Activated CD8-positive, alpha-beta memory T cell treated with anti-CD3 and anti-CD28 coated beads, Interleukin-2, amount 10 ng/mL, durations not matched to agents 7 days and 5 days (primary cell): ENCODE measurements around the gene HHAT. TPM values are rescaled to one million over a fixed set of nuclear protein-coding genes. Genes with fewer than 3 reads are reported as not detected.
A peak's percentile ranks its signal among the peaks of the same experiment; 100 is the strongest.

Experiments
- ATAC-seq: fragments of 150-1000 bp; cut with Tn5 transposase; one replicate; pipeline ENCODE4 v1.10.0; 2021; ENCODE audit warnings: moderate library complexity
- CTCF ChIA-PET: fragments of 350-600 bp; sonication (Branson Sonifier 250); formaldehyde crosslinking; loops from one replicate; lab custom pipeline; 2021; ENCODE audit warnings: antibody characterized with exemption; lab: Charles Lee
- DNase-seq: peaks from one replicate; pipeline ENCODE4 v3.0.0-alpha.2; 2020
- H3K27ac Mint-ChIP-seq: one replicate; pipeline ENCODE4 v1.8.0; 2021; ENCODE audit warnings: mild to moderate bottlenecking, mixed read lengths
- H3K27me3 Mint-ChIP-seq: one replicate; pipeline ENCODE4 v1.8.0; 2021; ENCODE audit warnings: mixed read lengths
- H3K36me3 Mint-ChIP-seq: one replicate; pipeline ENCODE4 v1.8.0; 2021; ENCODE audit warnings: mild to moderate bottlenecking, mixed read lengths
- H3K4me1 Mint-ChIP-seq: one replicate; pipeline ENCODE4 v1.8.0; 2021; ENCODE audit warnings: mixed read lengths
- H3K4me3 Mint-ChIP-seq: one replicate; pipeline ENCODE4 v1.8.0; 2021; ENCODE audit warnings: mild to moderate bottlenecking, moderate library complexity, mixed read lengths
- H3K9me3 Mint-ChIP-seq: one replicate; pipeline ENCODE4 v1.8.0; 2022; ENCODE audit warnings: low read depth, mixed read lengths
- total RNA-seq, 2 experiments: library from RNA; stranded (reverse); gene quantifications; one replicate each; pipeline ENCODE4 v1.2.3, GENCODE V29; 2021

HHAT gene
- total RNA-seq, 2 experiments from 2014 or later, result 0.23 to 0.64 TPM

GRCh38 chr1:210371916-210372315 is 43.2 kb downstream of the HHAT start:
- DNase-seq, result no peak
- Mint-ChIP-seq H3K4me1 (peaks cover 17% of the 10 kb centered on the region), H3K4me3 (no peak overlapping the region), H3K9me3 (no peaks in the 10 kb centered on the region), H3K36me3 (no peaks in the 10 kb centered on the region), H3K27me3 (peaks cover 2% of the 10 kb centered on the region), H3K27ac (no peak overlapping the region)
- no peak for ATAC-seq
- CTCF ChIA-PET, result interaction anchor here (1.1 kb wide), 1 partner anchor 16 kb away, joined by 3 read pairs; no protein-coding TSS in a partner anchor

- DNase-seq, result no peak
- ATAC-seq, result no peak
- Mint-ChIP-seq H3K36me3 (no peaks in the 10 kb centered on the region), H3K4me1 (peaks cover 17% of the 10 kb centered on the region), H3K27me3 (peaks cover 3% of the 10 kb centered on the region), H3K4me3 (no peak overlapping the region), H3K9me3 (no peaks in the 10 kb centered on the region), H3K27ac (no peak overlapping the region)
- CTCF ChIA-PET, result interaction anchor here (1.1 to 2.2 kb wide), 2 partner anchors 16 to 39 kb away, joined by 3 to 14 read pairs; no protein-coding TSS in a partner anchor
Measured at GRCh38 chr1:210372491-210372890, 43.8 kb downstream of the HHAT start.

- Mint-ChIP-seq H3K4me3 (no peak overlapping the region), H3K9me3 (no peaks in the 10 kb centered on the region), H3K27ac (peak overlapping the region; percentile 1), H3K27me3 (peaks cover 6% of the 10 kb centered on the region), H3K4me1 (peaks cover 17% of the 10 kb centered on the region), H3K36me3 (no peaks in the 10 kb centered on the region)
- DNase-seq (no peak), ATAC-seq (peak; percentile 24)
- CTCF ChIA-PET, result interaction anchor here (1.2 to 2.6 kb wide), 7 partner anchors 12 to 40 kb away, joined by 3 to 27 read pairs (median 12); no protein-coding TSS in a partner anchor
Measured at GRCh38 chr1:210372931-210373627, 44.4 kb downstream of the HHAT start.

- ATAC-seq (no peak), DNase-seq (no peak)
- peak overlapping the region; percentile 80 for H3K27ac Mint-ChIP-seq
- no peaks in the 10 kb centered on the region for H3K36me3 Mint-ChIP-seq
- H3K4me1 Mint-ChIP-seq, result peaks cover 17% of the 10 kb centered on the region
- CTCF ChIA-PET, result interaction anchor here (1.2 to 2.6 kb wide), 8 partner anchors 11 to 119 kb away, joined by 3 to 27 read pairs (median 10); no protein-coding TSS in a partner anchor
- H3K27me3 Mint-ChIP-seq, result peaks cover 6% of the 10 kb centered on the region
- no peak overlapping the region for H3K4me3 Mint-ChIP-seq
- no peaks in the 10 kb centered on the region for H3K9me3 Mint-ChIP-seq
Measured at GRCh38 chr1:210373628-210373877, 44.9 kb downstream of the HHAT start.

- CTCF ChIA-PET, result interaction anchor here (0.6 to 2.6 kb wide), 18 partner anchors 11 to 550 kb away, joined by 3 to 27 read pairs (median 4); no protein-coding TSS in a partner anchor
- DNase-seq (peak; percentile 85), ATAC-seq (peak; percentile 79)
- H3K9me3 Mint-ChIP-seq, result no peaks in the 10 kb centered on the region
- H3K4me1 Mint-ChIP-seq, result peaks cover 17% of the 10 kb centered on the region
- no peak overlapping the region for H3K4me3 Mint-ChIP-seq
- H3K27me3 Mint-ChIP-seq, result peaks cover 6% of the 10 kb centered on the region
- peak overlapping the region; percentile 80 for H3K27ac Mint-ChIP-seq
- no peaks in the 10 kb centered on the region for H3K36me3 Mint-ChIP-seq
Measured at GRCh38 chr1:210373878-210374599, 45.3 kb downstream of the HHAT start.

GRCh38 chr1:210374600-210374953 is 45.9 kb downstream of the HHAT start:
- Mint-ChIP-seq H3K4me1 (peaks cover 17% of the 10 kb centered on the region), H3K9me3 (no peaks in the 10 kb centered on the region), H3K27ac (peak overlapping the region; percentile 80), H3K27me3 (peaks cover 6% of the 10 kb centered on the region), H3K4me3 (no peak overlapping the region), H3K36me3 (no peaks in the 10 kb centered on the region)
- no peak for DNase-seq
- no peak for ATAC-seq
- CTCF ChIA-PET, result interaction anchor here (0.8 to 2.6 kb wide), 18 partner anchors 10 to 759 kb away, joined by 3 to 27 read pairs (median 4); partner anchors contain the start of gene KCNH1

- peaks cover 6% of the 10 kb centered on the region for H3K27me3 Mint-ChIP-seq
- H3K27ac Mint-ChIP-seq, result no peak overlapping the region
- peaks cover 17% of the 10 kb centered on the region for H3K4me1 Mint-ChIP-seq
- no peak for ATAC-seq
- CTCF ChIA-PET, result interaction anchor here (1.3 to 1.7 kb wide), 2 partner anchors 23 to 24 kb away, joined by 3 to 4 read pairs; no protein-coding TSS in a partner anchor
- H3K36me3 Mint-ChIP-seq, result no peaks in the 10 kb centered on the region
- no peak overlapping the region for H3K4me3 Mint-ChIP-seq
- DNase-seq, result no peak
- no peaks in the 10 kb centered on the region for H3K9me3 Mint-ChIP-seq
Measured at GRCh38 chr1:210376836-210377372, 48.2 kb downstream of the HHAT start.

- CTCF ChIA-PET, result interaction anchor here (1.4 kb wide), 1 partner anchor 12 kb away, joined by 3 read pairs; no protein-coding TSS in a partner anchor
- no peaks in the 10 kb centered on the region for H3K9me3 Mint-ChIP-seq
- no peak overlapping the region for H3K4me3 Mint-ChIP-seq
- peaks cover 17% of the 10 kb centered on the region for H3K4me1 Mint-ChIP-seq
- ATAC-seq (no peak), DNase-seq (no peak)
- no peaks in the 10 kb centered on the region for H3K36me3 Mint-ChIP-seq
- H3K27me3 Mint-ChIP-seq, result peaks cover 6% of the 10 kb centered on the region
- H3K27ac Mint-ChIP-seq, result no peak overlapping the region
Measured at GRCh38 chr1:210377731-210378333, 49.1 kb downstream of the HHAT start.

GRCh38 chr1:210378736-210379135 is 50.0 kb downstream of the HHAT start:
- CTCF ChIA-PET, result interaction anchor here (1.3 to 1.4 kb wide), 3 partner anchors 10 to 21 kb away, joined by 3 to 4 read pairs (median 3); no protein-coding TSS in a partner anchor
- peaks cover 6% of the 10 kb centered on the region for H3K27me3 Mint-ChIP-seq
- no peak overlapping the region for H3K4me3 Mint-ChIP-seq
- no peaks in the 10 kb centered on the region for H3K36me3 Mint-ChIP-seq
- H3K9me3 Mint-ChIP-seq, result no peaks in the 10 kb centered on the region
- ATAC-seq, result no peak
- DNase-seq, result no peak
- H3K4me1 Mint-ChIP-seq, result peaks cover 9% of the 10 kb centered on the region
- no peak overlapping the region for H3K27ac Mint-ChIP-seq

- Mint-ChIP-seq H3K36me3 (no peaks in the 10 kb centered on the region), H3K9me3 (no peaks in the 10 kb centered on the region), H3K4me1 (no peaks in the 10 kb centered on the region), H3K27me3 (peaks cover 4% of the 10 kb centered on the region), H3K4me3 (no peak overlapping the region), H3K27ac (no peak overlapping the region)
- CTCF ChIA-PET, result no interaction called here
- no peak for DNase-seq
- no peak for ATAC-seq
Measured at GRCh38 chr1:210381934-210382333, 53.2 kb downstream of the HHAT start.

- H3K4me1 Mint-ChIP-seq, result no peaks in the 10 kb centered on the region
- no peaks in the 10 kb centered on the region for H3K9me3 Mint-ChIP-seq
- H3K27me3 Mint-ChIP-seq, result no peaks in the 10 kb centered on the region
- DNase-seq, result no peak
- no peak for ATAC-seq
- no peak overlapping the region for H3K27ac Mint-ChIP-seq
- no peak overlapping the region for H3K4me3 Mint-ChIP-seq
- no peaks in the 10 kb centered on the region for H3K36me3 Mint-ChIP-seq
- CTCF ChIA-PET, result interaction anchor here (2.5 kb wide), 1 partner anchor 10 kb away, joined by 22 read pairs; no protein-coding TSS in a partner anchor
Measured at GRCh38 chr1:210384625-210385024, 55.9 kb downstream of the HHAT start.

- ATAC-seq, result no peak
- H3K4me3 Mint-ChIP-seq, result no peak overlapping the region
- CTCF ChIA-PET, result interaction anchor here (2.5 kb wide), 1 partner anchor 11 kb away, joined by 22 read pairs; no protein-coding TSS in a partner anchor
- no peaks in the 10 kb centered on the region for H3K4me1 Mint-ChIP-seq
- no peak for DNase-seq
- no peaks in the 10 kb centered on the region for H3K9me3 Mint-ChIP-seq
- H3K27me3 Mint-ChIP-seq, result peaks cover 2% of the 10 kb centered on the region
- no peaks in the 10 kb centered on the region for H3K36me3 Mint-ChIP-seq
- H3K27ac Mint-ChIP-seq, result no peak overlapping the region
Measured at GRCh38 chr1:210385228-210385627, 56.5 kb downstream of the HHAT start.

- Mint-ChIP-seq H3K27ac (no peak overlapping the region), H3K4me1 (peaks cover 8% of the 10 kb centered on the region), H3K4me3 (no peak overlapping the region), H3K27me3 (peaks cover 7% of the 10 kb centered on the region), H3K36me3 (no peaks in the 10 kb centered on the region), H3K9me3 (no peaks in the 10 kb centered on the region)
- no peak for DNase-seq
- ATAC-seq, result no peak
- CTCF ChIA-PET, result no interaction called here
Measured at GRCh38 chr1:210394281-210394821, 65.6 kb downstream of the HHAT start.
